Ovary (tissue), 9 donors: ENCODE results near the gene USP13. TPM values are rescaled to one million over a fixed set of nuclear protein-coding genes. Genes with fewer than 3 reads are reported as not detected.
A peak's percentile ranks its signal among the peaks of the same experiment; 100 is the strongest.

ENCODE experiments used
- DNase-seq, 5 donors: peaks; one replicate each; pipeline ENCODE4 v3.0.0-alpha.2; 2019 to 2020
- H3K27ac ChIP-seq, 2 donors: fragments of 200-600 bp; one replicate each; pipeline versions ENCODE4 v1.5.1 to v1.8.0; 2019 to 2022
- H3K27me3 ChIP-seq: fragments of 200-600 bp; one replicate; pipeline ENCODE4 v1.8.0; 2022
- H3K36me3 ChIP-seq: fragments of 200-600 bp; sonication (generic); one replicate; pipeline ENCODE4 v1.5.1; 2019
- H3K4me1 ChIP-seq: one replicate; pipeline ENCODE4 v1.8.1; 2013; ENCODE audit warnings: mild to moderate bottlenecking, moderate library complexity; ENCODE audit not compliant: insufficient read depth
- H3K4me3 ChIP-seq: fragments of 200-600 bp; sonication (generic); one replicate; pipeline ENCODE4 v1.5.1; 2017
- H3K9me3 ChIP-seq, 2 donors: fragments of 200-600 bp in 1 of 2; sonication (generic) in 1 of 2; one replicate each; pipeline versions ENCODE4 v1.5.1 to v1.8.1; 2013 to 2019; ENCODE audit warnings: mild to moderate bottlenecking in 1 of 2, moderate library complexity in 1 of 2
- EP300 ChIP-seq: sonication (generic); formaldehyde crosslinking; IDR thresholded peaks from one replicate; pipeline ENCODE4 v1.6.1; 2017; ENCODE audit warnings: antibody characterized with exemption
- POLR2A ChIP-seq: fragments of 450-650 bp; IDR thresholded peaks from one replicate; pipeline ENCODE4 v1.6.1; 2017; ENCODE audit warnings: antibody characterized with exemption, mild to moderate bottlenecking, moderate library complexity
- WGBS, 3 donors: extraction: QIAGEN DNeasy Blood & Tissue Kit in 1 of 3; methylation state at CpG; one replicate each; pipeline versions ENCODE4 v1.1.5 to v1.1.7; 2013 to 2017; 5-methylcytosine and 5-hydroxymethylcytosine counted together
- intact Hi-C, 4 donors: fragments of 100-400 bp; cut with DNase I; formaldehyde crosslinking; loops; one replicate each; pipeline versions ENCODE4 v1.11.0 to v1.15.1; 2022 to 2023
- polyA plus RNA-seq, 2 donors: library from polyadenylated mRNA; stranded (reverse); fragments of 200-250 nt in 1 of 2; fragments of 350-450 nt in 1 of 2; fragmentation: Illumina TruSeq in 1 of 2; extraction: RNeasy Lipid Tissue Mini Kit (QIAGEN cat#74804) in 1 of 2; gene quantifications; one replicate each; pipeline ENCODE4 v1.2.3, GENCODE V29; 2013 to 2014
- small RNA-seq: library from RNA; depleted of rRNA; stranded (forward); fragments of <200 nt; gene quantifications from one replicate; pipeline ENCODE3, GENCODE V24; 2016
- total RNA-seq, 7 donors: library from RNA; depleted of rRNA in 2 of 7; stranded (reverse); fragments of >200 nt in 2 of 7; fragmentation: NEBNext Ultra II Directional in 3 of 7; extraction: Animal tissue kit (Norgen Biotek cat#: 25700) in 3 of 7; gene quantifications; one replicate each; pipeline versions ENCODE4 v1.1.0 to v1.2.4, GENCODE V29; 2016 to 2023
- TF ChIP-seq, protein P1 (sequence below), 3 donors: fragments of 450-650 bp in 2 of 3; fragments of 200-600 bp in 1 of 3; IDR thresholded peaks; one replicate each; pipeline versions ENCODE4 v1.5.1 to v1.8.0; 2016 to 2022; ENCODE audit warnings: antibody characterized with exemption in 3 of 3, mild to moderate bottlenecking in 1 of 3
- donor health status: DM: no; HTN: no; CAD: no; lungs with moderate emphysema.
- donor health status: DM: no; HTN: no; CAD: no.
- donor health status: Bipolar disorder and iron deficiency.
- donor health status: DM: yes; HTN: yes; CAD: no.
- donor health status: DM: no; HTN: no; CAD: no.
- donor health status: DM: yes; HTN: yes; CAD: no.

The USP13 gene
- total and polyA plus RNA-seq, 9 donors = 7.0 to 26.3 (median 19.4) TPM

DNA sequence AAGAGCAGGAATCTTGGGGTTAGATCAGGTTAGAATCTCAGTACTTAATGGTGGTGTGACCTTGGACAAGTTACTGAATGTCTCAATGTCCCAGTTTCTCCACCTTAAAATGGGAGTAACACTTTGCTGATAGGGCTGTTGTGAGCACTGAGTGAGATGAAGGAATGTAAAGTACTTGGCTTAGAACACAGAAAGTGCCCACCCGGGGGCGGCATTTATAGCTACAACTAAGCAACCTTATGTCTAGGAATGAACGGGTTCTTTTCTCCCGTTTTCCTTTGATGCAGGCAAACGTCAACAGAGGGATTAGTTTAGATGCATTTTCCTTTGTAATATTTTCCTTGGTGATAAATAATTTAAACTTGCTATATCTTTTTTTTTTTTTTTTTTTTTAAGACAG lies 176.6 kb downstream of the USP13 start:
- 3 to 13% (median 8%) methylated on average over 5 of the region's 5 CpGs for WGBS, 3 donors
- H3K9me3 ChIP-seq = no peaks in the 10 kb centered on the region
- H3K27ac ChIP-seq = peak overlapping the region in 1 of 2 donors; percentile 64
- H3K36me3 ChIP-seq = no peaks in the 10 kb centered on the region
- TF ChIP-seq, protein P1, sequence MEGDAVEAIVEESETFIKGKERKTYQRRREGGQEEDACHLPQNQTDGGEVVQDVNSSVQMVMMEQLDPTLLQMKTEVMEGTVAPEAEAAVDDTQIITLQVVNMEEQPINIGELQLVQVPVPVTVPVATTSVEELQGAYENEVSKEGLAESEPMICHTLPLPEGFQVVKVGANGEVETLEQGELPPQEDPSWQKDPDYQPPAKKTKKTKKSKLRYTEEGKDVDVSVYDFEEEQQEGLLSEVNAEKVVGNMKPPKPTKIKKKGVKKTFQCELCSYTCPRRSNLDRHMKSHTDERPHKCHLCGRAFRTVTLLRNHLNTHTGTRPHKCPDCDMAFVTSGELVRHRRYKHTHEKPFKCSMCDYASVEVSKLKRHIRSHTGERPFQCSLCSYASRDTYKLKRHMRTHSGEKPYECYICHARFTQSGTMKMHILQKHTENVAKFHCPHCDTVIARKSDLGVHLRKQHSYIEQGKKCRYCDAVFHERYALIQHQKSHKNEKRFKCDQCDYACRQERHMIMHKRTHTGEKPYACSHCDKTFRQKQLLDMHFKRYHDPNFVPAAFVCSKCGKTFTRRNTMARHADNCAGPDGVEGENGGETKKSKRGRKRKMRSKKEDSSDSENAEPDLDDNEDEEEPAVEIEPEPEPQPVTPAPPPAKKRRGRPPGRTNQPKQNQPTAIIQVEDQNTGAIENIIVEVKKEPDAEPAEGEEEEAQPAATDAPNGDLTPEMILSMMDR (IDR thresholded peaks at IDR 0.05) = no peak
- TF ChIP-seq EP300 (no peak), POLR2A (no peak)
- peak in 1 of 5 donors; percentile 43 for DNase-seq
- no peak overlapping the region for H3K4me3 ChIP-seq
- intact Hi-C loops = no loop called here
- peaks cover 15% of the 10 kb centered on the region for H3K4me1 ChIP-seq
- no peaks in the 10 kb centered on the region for H3K27me3 ChIP-seq

DNA sequence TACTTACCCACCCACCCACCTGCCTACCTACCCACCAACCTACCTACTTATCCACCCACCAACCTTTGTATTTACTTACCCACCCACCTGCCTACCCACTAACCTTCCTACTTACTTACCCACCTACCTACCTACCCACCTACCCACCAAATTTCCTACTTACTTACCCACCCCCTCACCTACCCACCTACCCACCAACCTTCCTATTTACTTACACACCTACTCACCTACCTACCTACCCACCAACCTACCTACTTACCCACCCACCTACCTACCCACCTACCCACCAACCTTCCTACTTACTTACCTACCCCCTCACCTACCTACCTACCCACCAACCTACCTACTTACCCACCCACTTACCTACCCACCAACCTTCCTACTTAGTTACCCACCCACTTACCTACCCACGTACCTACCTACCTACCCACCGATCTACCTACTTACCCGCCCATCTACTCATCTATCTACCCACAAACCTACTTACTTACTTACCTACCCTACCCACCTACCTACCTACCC lies 179.6 kb downstream of the USP13 start:
- peaks cover 18% of the 10 kb centered on the region for H3K4me1 ChIP-seq
- H3K27ac ChIP-seq = no peak overlapping the region
- intact Hi-C loops = no loop called here
- WGBS, 3 donors = 96 to 98% (median 97%) methylated on average over 3 of the region's 3 CpGs
- no peak for DNase-seq
- H3K4me3 ChIP-seq = no peak overlapping the region
- no peak for TF ChIP-seq EP300
- TF ChIP-seq POLR2A = no peak
- TF ChIP-seq, protein P1 (IDR thresholded peaks at IDR 0.05) = no peak
- no peaks in the 10 kb centered on the region for H3K36me3 ChIP-seq
- no peaks in the 10 kb centered on the region for H3K27me3 ChIP-seq
- no peaks in the 10 kb centered on the region for H3K9me3 ChIP-seq

DNA sequence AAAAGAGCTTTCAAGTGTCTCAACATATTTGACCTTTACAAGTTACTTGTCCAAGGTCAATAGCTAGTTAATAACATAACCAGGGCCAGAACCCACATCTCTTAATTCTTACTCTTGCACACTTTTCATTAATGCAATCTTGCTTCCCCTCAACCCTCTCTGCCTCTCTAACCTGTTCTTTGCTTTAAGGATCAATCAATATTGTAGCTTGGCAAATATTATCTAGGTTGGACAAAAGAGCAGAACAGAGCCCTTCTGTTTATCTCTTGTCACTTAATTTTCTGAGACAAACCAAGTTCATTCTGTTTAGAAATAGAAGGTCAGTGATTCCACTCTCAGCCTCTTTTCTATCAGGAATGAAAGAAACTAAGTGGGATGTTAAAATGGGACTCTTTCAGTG lies 180.5 kb downstream of the USP13 start:
- Histone ChIP-seq H3K27me3 (no peaks in the 10 kb centered on the region), H3K9me3 (no peaks in the 10 kb centered on the region), H3K36me3 (no peaks in the 10 kb centered on the region), H3K27ac (no peak overlapping the region), H3K4me3 (no peak overlapping the region), H3K4me1 (peaks cover 17% of the 10 kb centered on the region)
- no peak for DNase-seq
- intact Hi-C loops = no loop called here
- TF ChIP-seq POLR2A (no peak), EP300 (no peak)
- TF ChIP-seq, protein P1 (IDR thresholded peaks at IDR 0.05) = no peak

DNA sequence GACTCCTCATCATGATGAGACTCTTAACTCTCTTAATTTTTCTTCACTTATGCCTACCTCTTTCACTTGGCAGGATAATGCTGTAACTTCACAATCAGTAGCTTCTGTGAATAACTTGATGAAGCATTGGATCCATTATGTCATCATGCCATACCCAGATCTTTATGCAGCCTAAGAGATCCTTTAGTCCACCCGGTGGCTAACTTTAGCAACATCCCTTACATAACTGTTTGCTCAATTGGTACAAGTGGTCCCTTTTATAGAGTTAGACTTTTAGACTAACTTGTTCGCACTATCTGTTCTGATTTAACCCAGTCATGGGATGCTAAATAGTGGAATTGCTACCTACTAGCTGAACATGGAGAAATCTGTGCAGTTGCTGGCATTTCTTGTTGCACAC lies 184.5 kb downstream of the USP13 start:
- Histone ChIP-seq H3K9me3 (no peaks in the 10 kb centered on the region), H3K27me3 (no peaks in the 10 kb centered on the region), H3K4me1 (peaks cover 13% of the 10 kb centered on the region), H3K36me3 (no peaks in the 10 kb centered on the region), H3K4me3 (no peak overlapping the region), H3K27ac (no peak overlapping the region)
- no peak for DNase-seq
- WGBS, 3 donors = 82 to 91% (median 90%) methylated on average over 2 of the region's 2 CpGs
- intact Hi-C loops = no loop called here
- no peak for TF ChIP-seq EP300
- no peak for TF ChIP-seq POLR2A
- TF ChIP-seq, protein P1 (IDR thresholded peaks at IDR 0.05) = no peak

Small RNA genes within 50 kb of the gene (small RNA-seq; reads per million reads assigned to genes)
- not detected for gene RF01210

Other genes with a start within 250 kb of the USP13 start
- gene GNB4, start 201.6 kb upstream of the USP13 start, total RNA-seq = 10 to 100 TPM in 4 of 7 donors, 1 to 10 TPM in 3; 6.2 to 19.1 (median 11.6) TPM
- 10 to 100 TPM in 1 of 2 donors, 1 to 10 TPM in 1; 4.5 to 17.3 TPM for gene GNB4, start 201.6 kb upstream of the USP13 start, polyA plus RNA-seq
- 10 to 100 TPM; 34.6 to 53.0 (median 42.1) TPM for gene ACTL6A, start 90.1 kb upstream of the USP13 start, total RNA-seq
- 10 to 100 TPM; 35.7 to 47.1 TPM for gene ACTL6A, start 90.1 kb upstream of the USP13 start, polyA plus RNA-seq
- 10 to 100 TPM; 13.1 to 27.4 (median 21.8) TPM for gene MRPL47, start 48.4 kb upstream of the USP13 start, total RNA-seq
- 10 to 100 TPM; 19.9 to 30.6 TPM for gene MRPL47, start 48.4 kb upstream of the USP13 start, polyA plus RNA-seq
- gene NDUFB5, start 48.2 kb upstream of the USP13 start, total RNA-seq = 100 to 1,000 TPM in 1 of 7 donors, 10 to 100 TPM in 6; 66.6 to 102 (median 71.8) TPM
- 100 to 1,000 TPM in 1 of 2 donors, 10 to 100 TPM in 1; 66.7 to 185 TPM for gene NDUFB5, start 48.2 kb upstream of the USP13 start, polyA plus RNA-seq